Putamen (tissue), 1 donor: ENCODE results near the gene ZNF578.
"Not testable (repeated sequence)": the region's sequence is repeated elsewhere in the genome, so short reads cannot be mapped to it uniquely, and the experiment has no call there.

Experiments
- DNase-seq: peaks from one replicate; pipeline ENCODE4 v3.0.0-alpha.2; 2016; ENCODE audit warnings: low spot score

ZNF578 gene

DNA sequence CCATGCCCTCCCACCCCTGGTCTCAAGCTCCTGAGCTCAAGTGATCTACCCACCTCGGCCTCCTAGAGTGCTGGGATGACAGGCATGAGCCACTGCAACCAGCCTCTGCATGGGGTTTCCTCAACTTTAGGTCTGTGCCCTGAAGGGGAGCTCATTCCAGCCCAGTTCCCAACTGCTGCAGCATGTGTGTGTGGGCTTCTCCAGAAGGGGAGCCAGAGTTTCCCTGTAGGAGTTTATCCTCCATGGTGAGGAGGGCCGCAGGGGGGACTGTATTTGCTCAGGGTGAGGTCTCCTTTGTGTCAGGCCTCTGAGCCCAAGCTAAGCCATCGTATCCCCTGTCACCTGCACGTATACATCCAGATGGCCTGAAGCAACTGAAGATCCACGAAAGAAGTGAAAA, 62.8 kb downstream of the ZNF578 start:
- no peak for DNase-seq

DNA sequence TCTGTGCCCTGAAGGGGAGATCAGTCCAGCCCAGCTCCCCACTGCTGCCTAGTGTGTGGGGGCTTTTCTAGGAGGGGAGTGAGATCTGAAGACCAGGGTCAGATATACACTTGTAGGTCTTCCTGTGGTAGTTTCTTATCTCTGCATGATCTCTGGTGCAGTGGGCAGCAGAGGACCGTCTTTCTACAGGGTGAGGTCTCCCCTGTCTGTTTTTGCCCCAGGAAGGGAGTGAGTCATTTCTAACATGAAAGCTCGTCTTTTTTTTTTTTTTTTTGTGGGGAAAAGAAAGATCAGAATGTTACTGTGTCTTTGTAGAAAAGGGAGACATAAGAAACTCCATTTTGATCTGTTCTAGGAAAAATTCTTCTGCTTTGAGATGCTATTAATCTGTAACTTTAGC, 65.3 kb downstream of the ZNF578 start:
- DNase-seq = no peak

DNA sequence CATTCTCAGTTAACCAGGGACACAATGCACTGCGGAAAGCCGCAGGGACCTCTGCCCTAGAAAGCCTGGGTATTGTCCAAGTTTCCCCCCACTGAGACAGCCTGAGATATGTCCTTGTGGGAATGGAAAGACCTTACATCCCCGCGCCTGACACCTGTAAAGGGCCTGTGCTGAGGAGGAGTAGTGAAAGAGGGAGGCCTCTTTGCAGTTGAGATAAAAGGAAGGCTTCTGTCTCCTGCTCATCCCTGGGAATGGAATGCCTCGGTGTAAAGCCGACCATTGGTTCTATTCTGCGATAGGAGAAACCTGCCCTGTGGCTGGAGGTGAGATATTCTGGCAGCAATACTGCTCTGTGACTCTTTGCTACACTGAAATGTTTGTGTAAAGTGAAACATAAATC, 65.8 kb downstream of the ZNF578 start:
- DNase-seq = not testable (repeated sequence)

DNA sequence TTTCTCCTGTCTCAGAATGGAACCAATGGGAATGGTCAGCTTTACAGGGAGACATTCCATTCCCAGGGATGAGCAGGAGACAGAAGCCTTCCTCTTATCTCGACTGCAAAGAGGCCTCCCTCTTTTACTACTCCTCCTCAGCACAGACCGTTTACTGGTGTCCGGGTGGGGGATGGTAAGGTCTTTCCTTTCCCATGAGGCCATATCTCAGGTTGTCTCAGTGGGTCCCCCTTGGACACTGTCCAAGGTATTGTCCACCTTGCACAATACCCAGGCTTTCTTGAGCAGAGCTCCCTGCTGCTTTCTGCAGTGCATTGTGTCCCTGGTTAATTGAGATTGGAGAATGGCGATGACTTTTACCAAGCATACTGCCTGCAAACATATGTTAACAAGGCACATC, 66.7 kb downstream of the ZNF578 start:
- no peak for DNase-seq

DNA sequence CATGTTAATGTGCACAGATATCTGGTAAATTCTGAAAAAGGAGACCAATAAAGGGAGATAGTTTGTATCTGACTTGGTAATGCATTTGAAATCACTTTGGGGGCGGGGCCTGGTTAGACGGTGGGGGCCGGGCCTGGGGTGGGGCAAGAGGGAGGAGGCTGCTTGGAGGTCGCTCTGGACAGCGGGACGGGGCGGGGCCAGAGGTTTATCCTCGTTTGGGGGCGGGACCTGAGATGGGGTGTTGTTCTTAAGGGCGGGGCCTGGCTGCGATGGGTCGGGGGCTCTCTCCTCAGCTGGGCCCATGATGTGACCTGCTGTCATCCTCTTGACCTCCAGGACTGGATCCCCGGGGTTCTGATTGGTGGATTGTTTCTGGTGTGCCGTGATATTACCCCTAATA, 69.2 kb downstream of the ZNF578 start:
- DNase-seq = no peak

DNA sequence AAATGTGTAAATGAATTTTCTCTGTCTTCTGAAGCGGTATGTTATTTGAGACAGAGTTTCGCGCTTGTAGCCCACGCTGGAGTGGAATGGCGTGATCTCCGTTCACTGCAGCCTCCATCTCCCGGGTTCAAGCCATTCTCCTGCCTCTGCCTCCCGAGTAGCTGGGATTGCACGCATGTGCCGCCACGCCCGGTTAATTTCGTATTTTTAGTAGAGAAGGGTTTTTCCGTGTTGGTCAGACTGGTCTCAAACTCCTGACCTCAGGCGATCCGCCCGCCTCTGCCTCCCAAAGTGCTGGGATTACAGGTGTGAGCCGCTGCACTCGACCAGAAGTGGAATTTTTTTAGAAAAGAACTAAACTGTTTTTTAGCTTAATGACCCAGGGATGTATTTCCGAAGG, 70.7 kb downstream of the ZNF578 start:
- DNase-seq = no peak

DNA sequence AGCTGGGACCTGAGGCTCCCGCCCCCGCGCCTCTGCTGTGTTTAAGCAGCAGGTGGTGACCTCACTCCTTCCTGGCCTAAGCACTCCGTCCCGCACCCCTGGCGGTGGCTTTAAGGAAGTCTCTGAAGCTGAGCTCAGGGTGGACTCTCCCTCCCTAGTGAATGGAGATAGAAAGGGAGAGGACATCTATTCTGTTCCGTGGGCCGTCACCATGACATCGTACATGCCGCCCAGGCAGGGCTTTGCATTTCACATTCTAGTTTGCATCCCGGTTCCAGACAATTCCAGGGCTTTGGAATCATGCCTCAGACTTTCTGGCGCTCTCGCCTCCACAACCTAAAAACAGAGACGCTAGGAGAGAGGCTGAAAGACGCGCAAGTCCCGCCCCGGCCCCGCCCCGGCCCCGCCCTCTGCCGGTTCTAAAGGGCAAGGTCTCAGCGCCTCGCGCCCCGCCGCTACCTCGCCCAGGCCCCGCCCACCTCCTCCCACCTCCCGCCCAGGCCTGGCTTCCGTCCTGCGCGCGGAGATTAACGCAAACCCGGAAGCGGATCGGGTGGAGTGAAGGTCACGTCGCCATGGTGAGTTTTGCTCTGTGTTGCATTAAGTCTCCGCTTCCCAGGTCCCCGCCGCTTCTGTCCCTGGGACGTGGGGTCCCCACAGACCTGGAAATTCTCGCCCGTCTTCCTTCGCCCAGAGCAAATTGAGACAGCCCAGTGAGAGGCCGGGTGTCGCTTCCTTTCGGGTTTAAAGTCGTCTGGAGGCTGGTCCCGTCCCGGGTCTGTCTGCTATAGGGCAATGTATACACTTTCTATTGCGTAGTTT, 74.0 kb downstream of the ZNF578 start, which contains the start of gene ZNF808:
ZNF808 (plus strand) TSS at position 535 of the 822 bp plus-strand sequence. CDS start 15,617 bp downstream, outside the sequence.
- DNase-seq = peak; percentile 88

DNA sequence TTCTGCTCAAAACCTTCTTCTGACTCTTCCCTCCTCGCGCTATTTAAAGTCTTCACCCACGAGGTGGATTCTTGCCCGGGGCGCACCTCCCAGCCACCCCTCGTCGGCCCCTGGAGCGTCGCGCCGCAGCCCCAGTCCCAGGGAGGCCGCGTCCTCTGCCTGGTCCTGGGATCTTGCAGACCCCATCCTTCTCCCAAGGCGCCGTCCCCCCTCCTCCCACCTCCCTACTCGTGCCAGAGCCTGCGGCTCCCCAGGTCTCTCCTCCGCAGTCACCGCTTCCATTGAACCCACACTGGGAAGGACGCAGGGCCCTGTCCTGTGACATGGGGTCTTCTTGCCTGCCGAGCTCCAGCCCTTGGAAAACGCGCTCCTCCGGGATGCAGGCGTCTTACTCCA, 74.6 kb downstream of the ZNF578 start:
- peak; percentile 11 for DNase-seq

DNA sequence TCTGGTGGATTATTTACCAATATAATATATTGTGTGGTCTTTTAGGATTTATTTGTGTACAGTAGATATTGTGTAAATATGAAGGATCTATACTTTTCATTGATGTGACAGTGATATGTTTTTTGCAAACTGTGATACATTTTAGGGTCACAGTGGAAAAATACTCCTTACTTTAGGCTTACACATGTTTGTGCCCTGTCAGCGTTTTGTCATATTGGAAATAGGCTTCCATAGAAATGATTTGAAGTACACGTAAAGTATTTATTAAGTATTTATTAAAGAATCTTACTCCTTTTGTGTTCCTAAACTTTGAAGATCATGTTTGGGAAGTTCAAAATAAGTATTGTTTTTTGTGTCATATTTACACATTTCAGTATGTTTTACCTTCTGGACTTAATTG, 79.1 kb downstream of the ZNF578 start:
- DNase-seq = no peak

DNA sequence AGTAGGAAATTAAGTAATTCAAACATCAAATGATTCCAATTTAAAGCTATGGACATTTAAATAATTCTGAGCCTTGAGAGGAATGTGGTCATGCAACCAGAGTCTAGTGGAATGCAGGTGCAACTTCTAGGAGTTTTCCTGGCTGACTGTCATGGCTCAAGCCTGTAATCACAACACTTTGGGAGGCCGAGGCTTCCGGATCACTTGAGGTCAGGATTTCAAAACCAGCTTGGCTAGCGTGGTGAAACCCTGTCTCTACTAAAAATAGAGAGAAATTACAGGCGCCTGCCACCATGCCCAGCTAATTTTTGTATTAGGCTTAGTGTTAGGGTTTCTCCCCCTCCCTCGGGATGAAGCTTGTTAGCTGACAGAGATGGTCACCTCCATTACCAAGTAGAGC, 80.5 kb downstream of the ZNF578 start:
- no peak for DNase-seq

DNA sequence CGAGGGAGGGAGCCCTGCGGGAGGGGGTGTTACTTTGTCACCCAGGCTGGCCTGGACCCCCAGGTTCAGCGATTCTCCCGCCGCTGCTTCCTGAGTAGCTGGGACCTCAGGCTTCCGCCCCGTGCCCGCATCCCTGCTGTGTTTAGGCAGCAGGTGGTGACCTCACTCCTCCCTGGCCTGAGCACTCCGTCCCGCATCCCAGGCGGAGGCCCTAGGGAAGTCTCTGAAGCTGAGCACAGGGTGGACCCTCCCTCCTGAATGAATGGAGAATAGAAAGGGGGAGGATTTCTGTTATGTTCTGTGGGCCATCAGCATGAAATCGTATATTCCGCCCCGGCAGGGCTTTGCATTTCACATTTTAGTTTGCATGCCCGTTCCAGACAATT, 82.0 kb downstream of the ZNF578 start:
- DNase-seq = not testable (repeated sequence)

DNA sequence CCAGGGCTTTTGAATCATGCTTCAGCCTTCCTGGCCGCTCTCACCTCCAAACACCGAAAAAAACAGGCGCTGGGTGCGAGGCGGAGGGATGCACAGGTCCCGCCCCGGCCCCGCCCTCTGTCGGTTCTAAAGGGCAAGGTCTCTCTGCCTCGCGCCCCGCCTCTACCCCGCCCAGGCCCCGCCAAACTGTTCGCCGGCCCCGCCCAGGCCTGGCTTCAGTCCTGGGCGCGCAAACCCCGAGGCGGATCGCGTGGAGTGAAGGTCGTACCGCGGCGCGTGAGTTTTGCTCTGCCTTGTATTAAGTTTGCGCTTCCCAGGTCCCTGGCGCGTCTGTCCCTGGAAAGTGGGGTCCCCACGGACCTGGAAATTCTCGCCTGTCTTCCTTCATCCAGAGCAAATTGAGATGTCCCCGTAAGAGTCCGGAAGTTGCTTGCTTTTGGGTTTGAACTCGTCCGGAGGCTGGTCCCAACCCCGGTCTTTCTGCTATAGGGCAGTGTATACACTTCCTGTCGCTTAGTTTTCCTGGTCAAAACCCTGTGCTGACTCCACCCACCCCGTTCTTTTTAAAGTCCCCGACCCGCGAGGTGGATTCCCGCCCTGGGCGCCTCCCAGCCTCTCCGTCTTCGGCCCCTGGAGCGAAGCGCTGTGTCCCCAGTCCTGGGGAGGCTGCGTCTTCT, 82.6 kb downstream of the ZNF578 start:
- peak; percentile 76 for DNase-seq

DNA sequence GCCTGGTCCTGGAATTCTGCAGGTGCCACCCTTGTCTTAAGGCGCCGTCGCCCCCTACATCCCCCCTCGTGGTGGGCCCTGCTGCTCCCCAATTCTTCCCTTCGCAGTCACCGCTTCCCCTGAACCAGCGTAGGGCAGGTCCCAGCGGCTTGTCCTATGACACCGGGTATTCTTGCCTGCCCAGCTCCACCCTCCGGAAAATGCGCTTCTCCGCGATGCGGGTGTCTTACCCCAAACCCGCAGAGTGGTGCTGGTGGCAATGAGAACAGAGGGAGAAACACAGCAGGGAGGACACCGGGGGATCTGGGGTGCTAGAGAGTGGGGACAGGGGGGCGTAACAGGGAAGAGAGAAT, 83.1 kb downstream of the ZNF578 start:
- DNase-seq = no peak

DNA sequence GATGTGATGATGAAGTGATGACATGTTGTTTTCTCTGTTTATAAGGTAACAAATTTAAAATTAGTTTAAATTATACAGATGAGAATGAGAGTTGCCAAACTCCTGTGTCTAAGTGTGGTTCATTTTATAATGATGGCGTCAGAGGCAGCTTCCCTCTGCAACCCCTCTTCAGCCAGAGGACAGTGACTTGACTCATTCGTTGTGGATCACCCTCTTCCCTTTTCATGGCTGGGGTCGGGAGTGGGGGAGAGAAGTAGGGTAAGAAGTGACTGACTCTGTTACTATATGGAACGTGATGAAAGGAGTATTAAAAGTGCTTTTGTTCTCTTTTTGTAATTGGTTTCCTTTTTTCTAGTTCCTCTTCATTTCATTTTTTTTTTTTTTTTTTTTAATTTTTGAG, 85.5 kb downstream of the ZNF578 start:
- not testable (repeated sequence) for DNase-seq

DNA sequence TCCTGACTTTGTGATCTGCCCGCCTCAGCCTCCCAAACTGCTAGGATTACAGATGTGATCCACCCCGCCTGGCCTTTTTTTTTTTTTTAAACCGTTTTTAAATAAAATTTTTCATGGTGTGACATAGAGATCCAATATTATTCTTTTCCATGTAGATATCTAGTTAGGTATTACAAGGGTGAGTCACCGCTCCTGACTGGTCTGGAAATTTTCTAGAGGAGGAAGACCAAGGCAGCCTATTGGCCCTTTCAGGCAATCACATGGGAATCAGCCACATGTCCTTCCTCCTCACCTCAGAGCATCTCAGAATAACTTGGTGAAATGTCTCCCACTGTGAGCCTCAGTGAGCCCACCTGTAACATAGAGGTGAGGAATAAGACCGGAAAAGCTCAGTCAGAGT, 87.8 kb downstream of the ZNF578 start:
- not testable (repeated sequence) for DNase-seq

DNA sequence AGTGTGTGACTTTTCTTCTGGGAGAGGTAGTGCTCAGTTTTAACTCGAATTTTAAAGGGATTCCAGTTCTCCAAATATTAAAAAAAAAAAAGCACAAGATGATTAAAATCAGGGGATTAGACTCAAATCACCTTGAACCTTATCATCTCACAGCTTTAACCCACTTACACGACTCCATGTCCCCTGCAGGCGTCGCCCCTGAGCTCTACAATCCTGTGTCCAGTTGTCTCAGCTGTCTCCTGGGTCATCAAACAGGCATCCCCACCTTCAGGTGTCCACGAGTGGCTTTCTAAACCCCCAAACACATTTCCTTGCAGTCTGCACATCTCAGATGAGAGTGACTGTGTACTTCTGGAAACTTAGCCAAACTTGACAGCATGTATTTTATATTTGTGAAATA, 88.3 kb downstream of the ZNF578 start:
- no peak for DNase-seq

DNA sequence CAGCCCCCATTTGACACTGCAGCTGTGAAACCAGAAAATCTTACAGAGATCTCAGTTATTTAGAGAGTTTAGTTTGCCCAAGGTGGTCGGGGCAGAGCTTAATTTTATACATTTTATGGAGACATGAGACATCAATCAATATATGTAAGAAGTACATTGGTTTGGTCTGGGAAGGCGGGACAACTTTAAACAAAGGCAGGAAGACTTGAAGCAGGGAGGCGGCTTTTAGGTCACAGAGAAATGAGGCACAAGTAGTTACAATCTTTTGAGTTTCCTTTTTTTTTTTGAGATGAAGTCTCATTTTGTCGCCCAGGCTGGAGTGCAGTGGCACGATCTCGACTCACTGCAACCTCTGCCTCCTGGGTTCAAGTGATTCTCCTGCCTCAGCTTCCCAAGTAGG, 89.2 kb downstream of the ZNF578 start:
- not testable (repeated sequence) for DNase-seq

DNA sequence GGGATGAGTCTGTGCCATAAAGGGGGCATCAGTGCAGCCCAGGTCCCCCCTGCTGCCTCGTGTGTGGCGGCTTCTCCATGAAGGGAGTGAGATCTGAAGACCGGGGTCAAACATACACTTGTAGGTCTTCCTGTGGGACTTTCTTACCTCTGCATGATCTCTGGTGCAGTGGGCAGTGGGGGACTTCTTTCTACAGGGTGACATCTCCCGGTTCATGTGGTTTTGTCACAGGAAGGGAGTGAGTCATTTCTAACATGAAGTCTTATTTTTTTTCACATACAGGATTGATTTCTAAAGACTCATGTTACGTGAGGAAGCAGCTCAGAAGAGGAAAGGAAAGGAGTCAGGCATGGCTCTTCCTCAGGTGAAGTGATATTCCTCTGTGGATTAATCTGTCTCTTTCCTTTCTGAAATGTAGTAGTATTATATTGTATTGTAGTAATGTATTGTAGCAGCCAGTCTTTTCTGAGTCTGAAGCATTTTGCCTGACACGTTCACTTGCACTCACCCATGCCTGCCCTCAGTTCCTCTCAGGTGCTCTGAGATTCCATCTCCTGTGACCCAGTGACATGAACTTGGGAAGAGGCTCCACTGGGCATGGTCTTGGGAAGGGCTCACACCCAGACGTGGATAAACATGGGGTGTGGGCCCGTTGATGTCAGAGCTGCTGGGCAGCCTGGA, 89.8 kb downstream of the ZNF578 start:
- no peak for DNase-seq

DNA sequence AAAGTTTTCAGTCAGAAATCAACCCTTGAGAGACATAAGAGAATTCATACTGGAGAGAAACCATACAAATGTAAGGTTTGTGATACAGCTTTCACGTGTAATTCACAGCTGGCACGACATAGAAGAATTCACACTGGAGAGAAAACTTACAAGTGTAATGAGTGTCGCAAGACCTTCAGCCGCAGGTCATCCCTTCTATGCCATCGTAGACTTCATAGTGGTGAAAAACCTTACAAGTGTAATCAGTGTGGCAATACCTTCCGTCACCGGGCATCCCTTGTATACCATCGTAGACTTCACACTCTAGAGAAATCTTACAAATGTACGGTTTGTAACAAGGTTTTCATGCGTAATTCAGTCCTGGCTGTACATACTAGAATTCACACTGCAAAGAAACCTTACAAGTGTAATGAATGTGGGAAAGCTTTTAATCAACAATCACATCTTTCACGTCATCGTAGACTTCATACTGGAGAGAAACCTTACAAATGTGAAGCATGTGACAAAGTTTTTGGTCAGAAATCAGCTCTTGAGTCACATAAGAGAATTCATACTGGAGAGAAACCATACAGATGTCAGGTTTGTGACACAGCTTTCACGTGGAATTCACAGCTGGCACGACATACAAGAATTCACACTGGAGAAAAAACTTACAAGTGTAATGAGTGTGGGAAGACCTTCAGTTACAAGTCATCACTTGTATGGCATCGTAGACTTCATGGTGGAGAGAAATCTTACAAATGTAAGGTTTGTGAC, 101.0 kb downstream of the ZNF578 start:
- DNase-seq = no peak

DNA sequence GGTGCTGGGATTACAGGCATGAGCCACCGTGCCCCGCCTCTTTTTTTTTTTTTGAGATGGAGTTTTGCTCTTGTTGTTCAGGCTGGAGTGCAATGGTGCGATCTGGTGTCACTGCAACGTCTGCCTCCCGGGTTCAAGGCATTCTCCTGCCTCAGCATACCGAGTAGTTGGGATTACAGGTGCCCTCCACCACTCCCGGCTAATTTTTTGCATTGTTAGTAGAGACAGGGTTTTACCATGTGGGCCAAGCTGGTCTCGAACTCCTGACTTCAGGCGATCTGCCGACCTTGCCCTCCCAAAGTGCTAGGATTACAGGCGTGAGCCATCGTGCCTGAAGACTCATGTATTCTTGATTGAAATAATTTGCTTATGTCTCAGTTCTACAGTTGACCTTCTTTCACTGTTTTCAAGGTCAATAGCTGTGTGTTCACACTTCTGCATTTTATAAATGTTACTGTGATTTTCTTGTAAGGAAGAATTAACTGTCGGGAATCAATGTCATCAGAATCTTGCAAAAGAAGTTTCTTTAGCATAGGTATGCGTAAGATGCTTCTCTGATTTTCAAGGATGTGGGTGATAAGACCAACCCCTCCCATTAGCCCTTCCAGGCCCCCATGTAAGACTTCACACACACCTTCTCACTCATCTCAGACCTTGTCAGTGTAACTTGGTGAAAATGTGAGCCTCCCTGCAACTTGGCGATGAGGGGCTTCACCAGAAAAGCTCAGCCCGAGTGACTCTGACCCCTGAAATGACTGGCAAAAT, 104.1 kb downstream of the ZNF578 start:
- DNase-seq = no peak

DNA sequence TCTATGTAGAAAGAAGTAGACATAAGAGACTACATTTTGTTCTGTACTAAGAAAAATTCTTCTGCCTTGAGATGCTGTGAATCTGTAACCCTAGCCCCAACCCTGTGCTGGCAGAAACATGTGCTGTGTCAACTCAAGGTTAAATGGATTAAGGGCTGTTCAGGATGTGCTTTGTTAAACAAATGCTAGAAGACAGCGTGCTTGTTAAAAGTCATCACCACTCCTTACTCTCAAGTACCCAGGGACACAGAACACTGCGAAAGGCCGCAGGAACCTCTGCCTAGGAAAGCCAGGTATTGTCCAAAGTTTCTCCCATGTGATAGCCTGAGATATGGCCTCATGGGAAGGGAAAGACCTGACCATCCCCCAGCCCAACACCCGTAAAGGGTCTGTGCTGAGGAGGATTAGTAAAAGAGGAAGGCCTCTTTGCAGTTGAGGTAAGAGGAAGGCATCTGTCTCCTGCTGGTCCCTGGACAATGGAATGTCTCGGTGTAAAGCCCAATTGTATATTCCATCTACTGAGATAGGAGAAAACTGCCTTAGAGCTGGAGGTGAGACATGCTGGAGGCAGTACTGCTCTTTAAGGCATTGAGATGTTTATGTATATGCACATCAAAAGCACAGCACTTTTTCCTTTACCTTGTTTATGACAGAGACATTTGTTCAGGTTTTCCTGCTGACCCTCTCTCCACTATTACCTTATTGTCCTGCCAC, 105.5 kb downstream of the ZNF578 start:
- not testable (repeated sequence) for DNase-seq
